ENCODE results near the gene KIF4B.

The KIF4B gene

DNA sequence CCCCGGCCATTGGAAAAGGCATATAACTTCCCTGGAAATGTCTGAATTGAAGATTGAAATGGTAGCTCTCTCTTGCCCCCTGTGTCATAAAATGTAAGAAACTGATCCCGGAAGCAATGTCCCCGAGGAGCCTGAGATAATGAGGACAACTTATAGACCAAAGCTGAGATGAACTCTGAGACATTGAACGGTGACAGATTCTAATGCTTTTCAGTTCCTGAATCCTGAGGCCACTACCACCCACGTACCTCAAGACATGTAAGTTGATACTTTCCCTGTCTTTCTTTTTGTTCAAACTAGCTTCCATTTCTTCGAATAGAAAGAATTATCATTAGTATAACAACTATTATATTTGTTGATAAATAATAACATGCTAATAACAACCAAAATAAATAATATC is 51.0 kb downstream of the KIF4B start:
- no peak for DNase-seq

DNA sequence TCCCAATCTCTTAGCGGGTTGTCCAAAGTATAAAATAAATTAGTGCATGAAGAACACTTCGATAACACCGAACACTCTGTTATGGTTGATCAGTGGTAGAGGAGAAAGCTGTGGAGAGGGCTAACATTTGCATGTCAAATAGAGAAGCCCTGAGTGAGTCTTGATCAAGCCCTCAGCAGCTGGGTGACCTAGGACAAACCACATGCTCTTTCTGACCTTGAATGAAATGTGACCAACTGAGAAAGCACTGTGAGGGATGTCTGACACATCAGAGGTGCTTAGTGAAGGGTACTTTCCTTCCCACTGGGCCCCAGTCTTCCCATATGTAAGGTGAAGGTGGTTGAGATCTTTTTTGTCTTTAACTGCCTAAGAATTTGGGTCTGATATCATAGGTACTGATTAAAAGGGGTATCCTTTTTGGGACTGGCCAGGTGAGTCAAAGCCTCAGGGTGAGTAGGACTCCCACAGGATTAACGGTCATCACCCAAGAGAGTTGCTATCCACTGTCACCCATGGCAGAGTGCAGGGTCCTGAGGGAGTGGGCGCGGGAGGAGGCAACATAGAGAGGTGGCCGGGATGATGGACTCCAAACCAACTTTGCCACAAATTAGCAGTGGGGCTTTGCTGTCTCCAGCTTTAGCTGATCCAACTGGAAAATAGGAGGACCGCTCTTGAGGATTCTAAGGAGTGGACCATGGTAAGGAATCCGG is 53.5 kb downstream of the KIF4B start:
- no peak for DNase-seq
